ENCODE results near the gene PCSK1N.
A peak's percentile ranks its signal among the peaks of the same experiment; 100 is the strongest.
"Not testable (repeated sequence)": the region's sequence is repeated elsewhere in the genome, so short reads cannot be mapped to it uniquely, and the experiment has no call there.

PCSK1N gene

GRCh38 chrX:48835524-48836329 lies at the start of gene PCSK1N:
Gene PCSK1N, minus strand, starts transcription at chrX:48835610. Its CDS starts 78 bp downstream, at chrX:48835532.
- peak; percentile 65 for DNase-seq

GRCh38 chrX:48883729-48884128 lies 48.3 kb upstream of the PCSK1N start:
- DNase-seq: no peak

GRCh38 chrX:48876944-48877343 lies 41.5 kb upstream of the PCSK1N start:
- not testable (repeated sequence) for DNase-seq

GRCh38 chrX:48872017-48872416 lies 36.6 kb upstream of the PCSK1N start:
- DNase-seq: not testable (repeated sequence)

GRCh38 chrX:48864210-48864609 lies 28.8 kb upstream of the PCSK1N start:
- no peak for DNase-seq

GRCh38 chrX:48854898-48855297 lies 19.5 kb upstream of the PCSK1N start:
- no peak for DNase-seq

GRCh38 chrX:48854121-48854804 lies 18.9 kb upstream of the PCSK1N start:
- not testable (repeated sequence) for DNase-seq

- not testable (repeated sequence) for DNase-seq
These were observed 18.1 kb upstream of the PCSK1N start for GRCh38 chrX:48853494-48853893.

DNA sequence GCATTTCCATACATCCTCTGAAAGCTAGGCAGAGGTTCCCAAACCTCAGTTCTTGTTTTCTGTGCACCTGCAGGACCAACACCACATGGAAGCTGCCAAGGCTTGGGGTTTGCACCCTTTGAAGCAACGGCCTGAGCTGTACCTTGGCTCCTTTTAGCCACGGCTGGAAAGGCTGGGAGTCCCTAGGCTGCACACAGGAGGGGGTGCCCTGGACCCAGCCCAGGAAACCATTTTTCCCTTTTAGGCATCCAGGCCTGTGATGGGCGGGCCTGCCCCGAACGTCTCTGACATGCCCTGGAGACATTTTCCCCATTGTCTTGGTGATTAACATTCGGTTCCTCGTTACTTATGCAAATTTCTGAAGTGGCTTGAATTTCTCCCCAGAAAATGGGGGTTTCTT lies 17.4 kb upstream of the PCSK1N start:
- no peak for DNase-seq

DNA sequence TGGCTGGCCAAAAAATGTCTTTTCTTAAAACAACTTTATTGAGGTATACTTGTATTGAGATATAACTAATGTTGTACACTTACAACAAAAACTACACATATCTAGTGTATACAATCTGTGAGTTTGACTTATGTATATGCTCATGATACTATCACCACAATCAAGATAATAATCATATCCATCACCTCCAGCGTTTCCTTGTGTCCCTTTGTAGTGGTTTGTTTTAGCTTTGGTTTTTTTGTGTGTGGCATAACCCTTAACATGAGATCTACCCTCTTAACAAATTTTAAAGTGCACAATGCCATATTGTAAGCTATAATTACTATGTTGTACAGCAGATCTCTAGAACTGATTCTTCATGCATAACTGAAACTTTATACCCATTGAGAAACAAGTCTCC lies 13.4 kb upstream of the PCSK1N start:
- DNase-seq: no peak

DNA sequence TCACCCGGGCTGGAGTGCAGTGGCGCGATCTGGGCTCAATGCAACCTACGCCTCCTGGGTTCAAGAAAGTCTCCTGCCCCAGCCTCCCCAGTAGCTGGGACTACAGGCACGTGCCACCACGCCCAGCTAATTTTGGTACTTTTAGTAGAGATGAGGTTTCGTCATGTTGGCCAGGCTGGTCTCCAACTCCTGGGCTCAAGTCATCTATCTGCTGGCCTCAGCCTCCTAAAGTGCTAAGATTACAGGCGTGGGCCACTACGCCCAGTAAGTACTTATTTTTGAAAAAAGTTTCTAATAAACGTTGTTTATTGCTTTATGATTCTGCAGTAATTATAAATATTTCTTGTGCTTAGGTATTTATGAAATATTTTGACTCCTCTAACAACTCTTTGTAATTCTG lies 4.3 kb upstream of the PCSK1N start:
- no peak for DNase-seq

DNA sequence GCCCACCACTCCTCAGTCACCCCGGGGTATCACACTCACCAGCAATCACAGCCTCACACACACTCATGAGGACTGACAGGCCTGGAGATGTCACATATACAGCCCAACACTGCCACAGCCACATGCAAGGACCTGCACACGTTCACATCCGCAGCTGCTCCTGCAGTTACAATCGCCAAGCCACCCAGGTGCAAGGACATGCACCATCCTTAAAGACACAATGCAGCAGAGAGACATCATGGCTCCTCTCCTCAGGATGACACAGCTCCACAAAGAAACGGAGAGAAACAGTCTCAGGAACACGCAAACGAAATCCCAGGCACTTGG lies 1.1 kb downstream of the PCSK1N start:
- DNase-seq: no peak

- DNase-seq: no peak
These were observed 1.8 kb downstream of the PCSK1N start for GRCh38 chrX:48833542-48834138.

DNA sequence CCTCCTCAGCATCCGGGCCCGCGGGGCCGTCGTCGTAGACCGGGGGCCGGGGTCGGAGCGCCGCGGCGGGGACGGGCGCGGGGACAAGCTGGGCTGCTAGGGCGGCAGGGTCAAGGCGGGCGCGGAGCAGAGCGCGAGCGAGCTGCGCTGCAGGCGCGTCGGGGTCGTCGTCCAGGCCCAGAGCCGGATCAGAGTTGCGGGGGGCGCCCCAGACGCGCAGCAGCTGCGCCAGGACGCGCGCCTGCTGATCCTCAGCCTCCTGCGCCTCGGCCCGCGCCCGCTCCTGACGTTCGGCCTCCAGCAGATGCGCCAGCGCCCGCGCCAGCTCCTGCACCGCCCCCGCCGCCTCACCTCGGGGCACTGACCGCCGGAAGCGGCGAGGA lies 3.5 kb downstream of the PCSK1N start:
- no peak for DNase-seq

DNA sequence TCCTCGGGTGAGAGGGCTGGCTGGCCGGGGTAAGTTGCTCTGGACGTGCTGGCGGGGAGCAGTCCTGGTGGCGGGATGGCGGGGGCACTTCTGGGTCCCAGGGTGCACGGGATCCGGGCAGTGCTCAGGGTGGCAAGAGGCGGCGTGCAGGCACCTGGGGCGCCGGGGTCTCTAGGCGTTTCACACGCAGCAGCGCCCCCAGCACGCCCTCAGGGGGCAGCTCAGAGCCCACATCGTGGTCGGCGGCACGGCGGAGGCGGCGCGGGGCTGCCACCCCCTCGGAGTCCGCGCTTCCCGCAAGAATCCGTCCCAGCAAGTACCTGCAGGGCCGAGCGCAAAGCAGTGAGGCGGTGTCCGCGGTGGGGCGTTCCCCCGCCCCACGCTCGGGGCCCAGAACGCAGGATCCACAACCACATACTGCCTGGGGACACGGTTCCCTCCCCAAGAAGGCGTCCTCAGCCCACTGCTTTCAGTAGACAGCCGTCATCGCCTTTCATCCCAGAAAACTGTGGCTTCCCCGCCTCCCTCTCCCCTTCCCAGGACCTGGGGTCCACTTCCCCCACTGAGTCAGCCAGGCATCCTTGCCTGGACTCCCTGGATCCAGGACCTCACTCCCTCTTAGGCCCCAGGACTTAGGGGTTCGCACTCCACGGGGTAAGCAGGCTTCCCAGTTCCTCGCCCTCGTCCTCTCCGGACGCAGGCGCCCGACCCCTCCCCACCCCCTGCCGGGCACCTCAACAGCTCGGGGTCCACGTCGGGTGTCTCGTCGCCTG lies 4.1 kb downstream of the PCSK1N start:
- DNase-seq: no peak

DNA sequence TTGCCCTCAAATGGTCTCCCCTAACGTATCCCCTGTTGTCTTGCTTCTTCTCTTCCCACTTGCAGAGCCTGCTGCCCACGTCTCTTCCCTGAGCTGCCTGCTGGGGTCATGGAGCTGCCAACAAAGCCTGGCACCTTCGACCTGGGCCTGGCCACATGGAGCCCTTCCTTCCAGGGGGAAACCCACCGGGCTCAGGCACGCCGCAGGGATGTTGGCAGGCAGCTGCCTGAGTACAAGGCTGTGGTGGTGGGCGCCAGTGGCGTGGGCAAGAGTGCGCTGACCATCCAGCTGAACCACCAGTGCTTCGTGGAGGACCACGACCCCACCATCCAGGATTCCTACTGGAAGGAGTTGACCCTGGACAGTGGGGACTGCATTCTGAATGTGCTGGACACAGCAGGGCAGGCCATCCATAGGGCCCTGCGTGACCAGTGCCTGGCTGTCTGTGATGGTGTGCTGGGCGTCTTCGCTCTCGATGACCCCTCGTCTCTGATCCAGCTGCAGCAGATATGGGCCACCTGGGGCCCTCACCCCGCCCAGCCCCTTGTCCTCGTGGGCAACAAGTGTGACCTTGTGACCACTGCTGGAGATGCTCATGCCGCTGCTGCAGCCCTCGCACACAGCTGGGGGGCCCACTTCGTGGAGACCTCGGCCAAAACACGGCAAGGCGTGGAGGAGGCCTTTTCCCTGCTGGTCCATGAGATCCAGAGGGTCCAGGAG lies 6.2 kb downstream of the PCSK1N start:
- no peak for DNase-seq

DNA sequence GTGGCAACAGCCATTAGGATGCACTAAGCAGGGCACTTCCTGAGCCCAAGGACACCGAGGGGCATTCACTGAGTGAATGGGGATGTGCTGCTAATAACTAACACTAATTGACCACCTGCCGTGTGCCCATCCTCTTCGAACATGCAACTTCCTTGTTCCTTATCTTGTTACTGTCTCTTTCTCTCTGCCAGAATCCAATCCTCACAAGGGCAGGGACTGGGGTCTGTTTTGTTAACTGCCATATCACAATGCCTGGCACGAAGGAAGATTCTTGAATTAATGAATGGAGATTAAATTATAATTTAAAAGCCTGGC lies 7.8 kb downstream of the PCSK1N start:
- DNase-seq: no peak

GRCh38 chrX:48826876-48827653 lies 8.3 kb downstream of the PCSK1N start:
- DNase-seq: no peak

DNA sequence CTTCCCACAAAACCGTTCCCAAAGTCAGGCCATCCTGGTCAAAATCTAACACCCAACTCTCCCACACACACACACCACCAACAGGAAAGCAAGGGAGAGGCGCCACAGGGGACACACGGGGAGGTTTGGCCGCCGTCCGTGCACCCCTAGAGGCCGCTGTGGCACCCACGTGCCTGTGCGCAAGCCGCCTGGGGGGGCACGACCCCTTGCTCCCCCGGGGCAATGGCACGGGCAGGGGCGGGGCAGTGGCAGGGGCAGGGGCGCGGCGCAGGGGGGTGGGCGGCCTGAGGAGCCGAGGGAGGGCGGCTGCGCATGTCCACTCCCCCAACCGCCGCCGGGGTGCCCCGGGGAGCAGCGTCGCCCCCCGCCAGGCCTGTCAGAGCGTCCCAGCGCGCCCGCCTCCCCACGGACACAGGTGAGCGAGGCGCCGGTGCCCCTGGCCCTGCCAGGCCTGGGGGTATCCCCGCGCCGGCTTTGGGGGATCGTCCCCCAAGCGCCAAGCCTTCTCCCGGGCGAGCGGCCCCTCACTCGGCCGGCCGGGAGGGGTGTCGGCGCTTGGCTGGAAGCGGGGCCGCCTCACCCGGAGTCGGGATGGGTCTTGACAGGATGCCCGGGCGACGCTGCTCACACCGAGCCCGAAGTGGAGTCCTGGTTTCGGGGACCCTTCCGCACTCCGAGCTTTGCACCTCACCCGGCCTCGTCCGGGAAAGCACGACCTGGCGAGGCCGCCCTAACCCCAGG lies 9.1 kb downstream of the PCSK1N start, which contains the start of gene ERAS:
Gene ERAS, plus strand, starts transcription at position 379 of the 741 bp plus-strand sequence. CDS start 2,611 bp downstream, outside the sequence.
- peak; percentile 38 for DNase-seq

DNA sequence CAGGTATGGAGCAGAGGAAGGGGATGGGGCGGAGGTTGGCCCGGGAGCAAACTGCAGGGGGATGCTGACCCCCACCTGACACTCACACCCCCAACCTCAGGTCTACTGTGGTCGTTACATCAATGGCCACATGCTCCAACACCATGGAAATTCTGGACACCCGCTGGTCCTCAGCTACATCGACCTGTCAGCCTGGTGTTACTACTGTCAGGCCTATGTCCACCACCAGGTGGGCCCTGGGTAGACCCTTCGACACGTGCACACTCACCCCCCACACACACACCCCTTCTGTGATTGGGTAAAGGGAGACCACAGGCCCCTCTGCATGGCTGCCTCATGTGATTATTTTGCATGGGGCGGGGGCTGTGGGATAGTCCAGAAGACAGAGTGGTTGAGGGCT lies 11.3 kb downstream of the PCSK1N start:
- no peak for DNase-seq

GRCh38 chrX:48823053-48823452 lies 12.4 kb downstream of the PCSK1N start:
- DNase-seq: no peak
